A549 (cell line): ENCODE data around the gene OCA2.

Experiments used
- BCL3 ChIP-seq: fragments of >200 bp; sonication (Bioruptor Twin); formaldehyde crosslinking; IDR thresholded peaks from 3 replicates; pipeline ENCODE4 v1.6.1; 2016
- BHLHE40 ChIP-seq: IDR thresholded peaks from 2 replicates; pipeline ENCODE4 v1.6.1; 2012; ENCODE audit warnings: low read depth, low read length, inconsistent platforms
- CHD2 ChIP-seq: fragments of 150-350 bp; IDR thresholded peaks from 2 replicates; pipeline ENCODE4 v1.6.1; 2014; ENCODE audit warnings: low read length; ENCODE audit not compliant: partially characterized antibody
- CTCF ChIP-seq: fragments of >200 bp; sonication (Bioruptor Twin); formaldehyde crosslinking; IDR thresholded peaks from 3 replicates; pipeline ENCODE4 v1.5.1; 2016
- JUN ChIP-seq, 2 experiments: fragments of >200 bp; sonication (Bioruptor Twin); formaldehyde crosslinking; IDR thresholded peaks; 2 replicates in 1 of 2; 3 replicates in 1 of 2; pipeline ENCODE4 v1.6.1; 2016 to 2017
- MAX ChIP-seq: IDR thresholded peaks from 2 replicates; pipeline ENCODE4 v1.6.1; 2012
- MYC ChIP-seq: IDR thresholded peaks from 2 replicates; pipeline ENCODE4 v1.6.1; 2012; ENCODE audit warnings: mild to moderate bottlenecking, inconsistent platforms, low read length, improper control_type of control experiment, borderline replicate concordance
- POLR2A ChIP-seq: IDR thresholded peaks from 2 replicates; pipeline ENCODE4 v1.6.1; 2012; ENCODE audit warnings: mild to moderate bottlenecking, low read length
- POLR2AphosphoS2 ChIP-seq: conservative IDR thresholded peaks from 2 replicates; pipeline ENCODE4 v1.6.1; 2012; ENCODE audit warnings: low read length, improper control_type of control experiment, inconsistent platforms
- TP53 ChIP-seq: fragments of 250-450 bp; sonication (Bioruptor Pico); IDR thresholded peaks from 2 replicates; pipeline ENCODE4 v1.5.0; 2021; ENCODE audit warnings: mild to moderate bottlenecking, moderate library complexity

GRCh38 chr15:27956285-27956684 is 142.8 kb downstream of the OCA2 start:
- TF ChIP-seq JUN (IDR thresholded peaks at IDR 0.05) (no peak), POLR2AphosphoS2 (no peak), CHD2 (no peak), CTCF (no peak), POLR2A (no peak), TP53 (CRISPR knock-in tag) (no peak), MYC (no peak), MAX (no peak), BHLHE40 (no peak), BCL3 (no peak)
